HUES48 (cell line): ENCODE measurements around the gene CELF4.

Experiments used
- H3K27ac ChIP-seq: one replicate; pipeline ENCODE4 v1.7.0; 2013; ENCODE audit warnings: low read depth, low read length, inconsistent platforms
- H3K27me3 ChIP-seq: 2 replicates; pipeline ENCODE4 v1.6.1; 2013; ENCODE audit warnings: mild to moderate bottlenecking, low read length; ENCODE audit not compliant: control insufficient read depth, insufficient read depth
- H3K36me3 ChIP-seq: 2 replicates; pipeline ENCODE4 v1.6.1; 2013; ENCODE audit warnings: low read length; ENCODE audit not compliant: control insufficient read depth, insufficient read depth
- H3K4me1 ChIP-seq: 2 replicates; pipeline ENCODE4 v1.6.1; 2013; ENCODE audit warnings: mild to moderate bottlenecking, low read length; ENCODE audit not compliant: control insufficient read depth, insufficient read depth
- H3K4me3 ChIP-seq: 2 replicates; pipeline ENCODE4 v1.5.1; 2013; ENCODE audit warnings: mild to moderate bottlenecking, low read depth, low read length
- H3K9ac ChIP-seq: 2 replicates; pipeline ENCODE4 v1.6.1; 2013; ENCODE audit warnings: mild to moderate bottlenecking, low read depth, low read length, moderate library complexity
- H3K9me3 ChIP-seq: 2 replicates; pipeline ENCODE4 v1.6.1; 2013; ENCODE audit warnings: low read length; ENCODE audit not compliant: control insufficient read depth, insufficient read depth

Gene CELF4

GRCh38 chr18:37571266-37571665, 5.7 kb upstream of the CELF4 start:
- Histone ChIP-seq H3K4me1 (peaks cover 30% of the 10 kb centered on the region), H3K4me3 (no peak overlapping the region), H3K9me3 (no peaks in the 10 kb centered on the region), H3K27ac (no peak overlapping the region), H3K27me3 (peaks cover 66% of the 10 kb centered on the region), H3K9ac (no peak overlapping the region), H3K36me3 (no peaks in the 10 kb centered on the region)

- no peak overlapping the region for H3K4me3 ChIP-seq
- no peak overlapping the region for H3K9ac ChIP-seq
- peaks cover 24% of the 10 kb centered on the region; the same call in 1 of the 2 replicates for H3K4me1 ChIP-seq
- no peaks in the 10 kb centered on the region for H3K36me3 ChIP-seq
- no peak overlapping the region for H3K27ac ChIP-seq
- H3K27me3 ChIP-seq = peaks cover 71% of the 10 kb centered on the region
- H3K9me3 ChIP-seq = no peaks in the 10 kb centered on the region
Observed at GRCh38 chr18:37570336-37570930, 4.8 kb upstream of the CELF4 start.

- H3K27me3 ChIP-seq = peaks cover 86% of the 10 kb centered on the region
- no peak overlapping the region for H3K4me3 ChIP-seq
- H3K27ac ChIP-seq = no peak overlapping the region
- peaks cover 28% of the 10 kb centered on the region; the same call in 1 of the 2 replicates for H3K4me1 ChIP-seq
- no peak overlapping the region for H3K9ac ChIP-seq
- H3K36me3 ChIP-seq = no peaks in the 10 kb centered on the region
- no peaks in the 10 kb centered on the region for H3K9me3 ChIP-seq
Observed at GRCh38 chr18:37568671-37569070, 3.1 kb upstream of the CELF4 start.

GRCh38 chr18:37567994-37568359, 2.4 kb upstream of the CELF4 start:
- Histone ChIP-seq H3K27ac (no peak overlapping the region), H3K9me3 (no peaks in the 10 kb centered on the region), H3K27me3 (peaks cover 92% of the 10 kb centered on the region), H3K36me3 (no peaks in the 10 kb centered on the region), H3K4me1 (peaks cover 28% of the 10 kb centered on the region; the same call in 1 of the 2 replicates), H3K4me3 (0 out of 2 replicates have a peak overlapping the region, but pooled peaks have one; percentile 65), H3K9ac (no peak overlapping the region)

- no peaks in the 10 kb centered on the region for H3K36me3 ChIP-seq
- peaks cover 95% of the 10 kb centered on the region for H3K27me3 ChIP-seq
- peaks cover 28% of the 10 kb centered on the region; the same call in 1 of the 2 replicates for H3K4me1 ChIP-seq
- no peak overlapping the region for H3K27ac ChIP-seq
- H3K9ac ChIP-seq = no peak overlapping the region
- H3K9me3 ChIP-seq = no peaks in the 10 kb centered on the region
- H3K4me3 ChIP-seq = peak overlapping the region; percentile 65
Observed at GRCh38 chr18:37567061-37567993, 1.7 kb upstream of the CELF4 start.

- H3K27ac ChIP-seq = no peak overlapping the region
- peak overlapping the region; percentile 65 for H3K4me3 ChIP-seq
- H3K27me3 ChIP-seq = peaks cover 96% of the 10 kb centered on the region
- peaks cover 25% of the 10 kb centered on the region; the same call in 1 of the 2 replicates for H3K4me1 ChIP-seq
- no peak overlapping the region for H3K9ac ChIP-seq
- H3K9me3 ChIP-seq = no peaks in the 10 kb centered on the region
- H3K36me3 ChIP-seq = no peaks in the 10 kb centered on the region
Observed at GRCh38 chr18:37566479-37567060, 972 bp upstream of the CELF4 start.

GRCh38 chr18:37565977-37566478, 430 bp upstream of the CELF4 start:
- Histone ChIP-seq H3K9me3 (no peaks in the 10 kb centered on the region), H3K36me3 (no peaks in the 10 kb centered on the region), H3K9ac (no peak overlapping the region), H3K27ac (no peak overlapping the region), H3K4me3 (peak overlapping the region; percentile 76), H3K27me3 (peaks cover 97% of the 10 kb centered on the region), H3K4me1 (peaks cover 21% of the 10 kb centered on the region; the same call in 1 of the 2 replicates)

- Histone ChIP-seq H3K4me3 (peak overlapping the region; percentile 76), H3K9ac (no peak overlapping the region), H3K4me1 (peaks cover 22% of the 10 kb centered on the region)
Observed at GRCh38 chr18:37564711-37565100, 892 bp downstream of the CELF4 start.

GRCh38 chr18:37563931-37564392, 1.6 kb downstream of the CELF4 start:
- Histone ChIP-seq H3K36me3 (no peaks in the 10 kb centered on the region), H3K27me3 (peaks cover 96% of the 10 kb centered on the region), H3K27ac (no peak overlapping the region), H3K4me3 (no peak overlapping the region), H3K4me1 (peaks cover 25% of the 10 kb centered on the region), H3K9me3 (no peaks in the 10 kb centered on the region), H3K9ac (no peak overlapping the region)

More at GRCh38 chr18:37564711-37565100, 892 bp downstream of the CELF4 start:
- peaks cover 96% of the 10 kb centered on the region for H3K27me3 ChIP-seq
- no peak overlapping the region for H3K27ac ChIP-seq
- H3K9me3 ChIP-seq = no peaks in the 10 kb centered on the region
- no peaks in the 10 kb centered on the region for H3K36me3 ChIP-seq

- Histone ChIP-seq H3K4me3 (no peak overlapping the region), H3K27ac (no peak overlapping the region), H3K27me3 (peaks cover 84% of the 10 kb centered on the region), H3K36me3 (no peaks in the 10 kb centered on the region), H3K9ac (no peak overlapping the region), H3K4me1 (peaks cover 20% of the 10 kb centered on the region), H3K9me3 (no peaks in the 10 kb centered on the region)
Observed at GRCh38 chr18:37561986-37562385, 3.6 kb downstream of the CELF4 start.
